ENCODE results near the gene FBXL17.

FBXL17 gene

GRCh38 chr5:107941036-107941435, 440.9 kb downstream of the FBXL17 start:
- no peak for DNase-seq

DNA sequence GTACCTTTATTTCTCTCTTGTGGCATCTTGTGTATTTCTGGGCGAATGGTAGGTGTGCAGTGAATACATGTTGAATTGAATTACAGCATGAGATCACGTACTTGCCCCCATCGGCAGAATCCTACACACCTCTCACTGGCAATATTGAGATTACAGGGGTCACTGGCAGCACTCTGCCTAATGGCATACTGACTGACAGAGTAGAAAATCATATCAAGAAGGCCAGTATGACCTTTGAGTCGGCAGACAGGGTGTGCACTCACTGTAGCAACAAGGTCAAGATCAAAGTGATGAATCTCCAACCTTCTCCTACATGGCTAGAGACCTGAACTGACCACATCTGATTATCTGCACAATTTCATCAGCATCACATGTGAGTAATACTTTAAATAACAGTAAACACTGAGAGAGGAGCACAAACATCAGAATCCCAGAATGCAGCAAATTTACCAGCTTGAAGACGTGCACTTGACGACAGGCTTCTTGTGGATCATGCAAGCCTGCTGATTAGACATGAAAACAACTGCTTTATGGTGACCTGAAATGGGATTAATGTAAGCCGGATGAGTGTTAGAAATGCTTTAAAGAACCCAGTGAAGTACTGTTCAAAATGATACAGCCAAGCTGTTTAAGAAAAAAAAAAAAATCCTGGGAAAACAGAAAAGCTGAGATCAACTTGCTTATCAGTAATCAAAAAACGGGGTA, 444.1 kb downstream of the FBXL17 start:
- DNase-seq: no peak

DNA sequence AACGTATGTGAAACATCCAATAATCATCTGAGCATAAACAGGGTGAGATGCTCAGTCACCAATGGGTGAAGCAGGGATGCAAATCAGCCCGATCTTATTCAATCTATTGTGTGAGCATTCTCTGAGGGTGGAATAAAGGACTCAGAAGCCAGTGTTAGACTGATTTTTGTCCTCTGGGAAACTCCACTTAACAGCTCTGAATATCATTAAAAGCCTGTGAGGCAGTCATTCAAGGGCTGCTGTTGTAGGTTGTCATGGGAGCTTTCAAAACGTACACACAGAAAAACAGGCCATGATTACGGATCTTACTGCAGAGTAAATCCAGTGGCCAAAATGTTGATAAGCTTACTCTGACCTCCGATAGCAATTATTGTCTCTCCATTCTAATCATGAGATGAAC, 444.7 kb downstream of the FBXL17 start:
- DNase-seq: no peak

GRCh38 chr5:107936515-107936914, 445.4 kb downstream of the FBXL17 start:
- no peak for DNase-seq

GRCh38 chr5:107935645-107936044, 446.3 kb downstream of the FBXL17 start:
- no peak for DNase-seq

DNA sequence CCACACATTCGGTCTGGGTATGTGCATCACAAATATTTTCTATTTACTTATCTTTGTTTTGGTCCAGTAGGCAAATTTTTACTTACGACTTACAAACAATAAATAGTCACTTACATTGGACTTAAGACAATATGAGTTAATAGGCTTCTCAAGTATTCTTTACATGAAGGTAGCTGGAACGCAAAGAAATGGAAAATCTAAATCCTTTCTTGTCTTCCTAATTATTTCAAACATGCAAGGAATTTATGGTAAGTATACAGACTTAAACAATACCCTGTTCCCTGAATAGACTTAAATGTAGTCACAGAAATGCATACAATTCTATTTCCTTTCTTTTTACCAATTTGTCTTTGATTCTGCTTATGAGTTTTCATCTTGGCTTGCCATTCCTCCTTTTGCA, 448.6 kb downstream of the FBXL17 start:
- DNase-seq: no peak

GRCh38 chr5:107930891-107931290, 451.0 kb downstream of the FBXL17 start:
- no peak for DNase-seq

DNA sequence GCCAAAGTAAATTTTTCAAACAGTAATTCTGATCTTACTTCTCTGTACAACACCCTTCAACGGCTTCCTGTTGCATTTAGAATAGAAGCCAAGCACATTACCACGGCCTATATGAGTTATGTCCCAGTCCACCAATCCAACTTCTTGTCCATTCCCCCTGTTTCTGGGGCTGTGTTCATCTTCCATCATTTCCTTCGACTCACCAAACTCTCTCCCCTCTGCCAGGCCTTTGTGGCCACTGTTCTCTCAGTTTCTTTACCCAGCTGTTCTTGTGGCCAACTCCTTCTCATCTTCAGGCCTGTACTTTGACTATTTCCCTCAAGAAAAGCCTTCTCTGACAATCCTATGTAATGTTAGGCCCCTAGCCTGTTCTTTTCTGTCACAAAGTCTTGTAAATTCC, 451.8 kb downstream of the FBXL17 start:
- DNase-seq: no peak

- no peak for DNase-seq
Observed at GRCh38 chr5:107929080-107929479, 452.8 kb downstream of the FBXL17 start.

DNA sequence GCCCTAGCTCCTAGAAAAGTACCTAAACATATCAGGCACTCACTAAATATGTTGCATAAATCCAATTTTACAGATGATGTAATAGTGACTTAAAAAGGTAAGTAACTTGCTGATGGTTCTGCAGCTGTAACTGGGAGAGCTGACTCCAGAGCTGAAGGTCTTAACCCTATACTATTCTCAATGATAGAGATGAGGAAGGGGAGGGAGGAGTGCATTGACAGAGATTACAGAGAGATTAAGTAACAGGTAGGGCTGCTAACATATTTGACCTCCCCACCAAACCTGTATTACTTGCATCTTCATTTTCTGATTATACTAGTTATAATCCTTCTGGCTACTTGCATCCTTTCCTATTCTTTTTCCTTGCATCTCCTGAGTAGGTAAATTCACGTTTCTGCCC, 455.8 kb downstream of the FBXL17 start:
- DNase-seq: no peak

DNA sequence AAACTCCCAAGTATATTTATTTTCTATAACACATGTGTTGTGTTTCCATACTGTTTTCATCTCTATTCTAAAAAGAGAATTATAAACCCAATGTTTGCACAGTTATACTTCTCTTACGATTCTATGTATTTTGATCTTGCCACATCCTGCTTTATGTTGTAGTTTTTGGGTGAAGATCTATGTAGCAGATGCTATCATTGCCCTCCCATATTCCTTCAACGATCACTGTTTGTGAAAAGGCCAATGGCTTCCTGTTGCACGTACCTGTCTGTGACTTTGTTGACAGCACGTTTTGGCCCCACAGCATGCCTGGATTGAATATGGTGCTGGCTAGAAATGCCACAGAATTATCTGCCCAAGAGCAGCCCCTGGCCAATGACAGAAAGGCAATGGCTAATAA, 456.7 kb downstream of the FBXL17 start:
- no peak for DNase-seq

DNA sequence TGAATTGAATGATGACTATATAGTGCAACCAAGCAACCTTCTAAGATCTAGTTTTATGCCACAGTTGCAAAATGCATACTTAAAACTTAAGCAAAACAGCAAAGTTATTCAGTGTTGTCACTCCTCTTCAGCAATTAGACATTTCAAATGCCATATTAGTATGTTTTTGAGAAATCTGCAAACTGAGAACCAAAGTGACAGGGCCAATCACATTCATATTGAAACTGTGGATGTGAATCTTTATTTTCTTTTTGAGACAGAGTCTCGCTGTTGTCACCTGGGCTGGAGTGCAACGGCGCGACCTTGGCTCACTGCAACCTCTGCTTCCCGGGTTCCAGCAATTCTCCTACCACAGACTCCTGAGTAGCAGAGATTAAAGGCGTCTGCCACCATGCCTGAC, 461.9 kb downstream of the FBXL17 start:
- no peak for DNase-seq

- DNase-seq: no peak
Observed at GRCh38 chr5:107919361-107919760, 462.5 kb downstream of the FBXL17 start.

- no peak for DNase-seq
Observed at GRCh38 chr5:107917983-107918382, 463.9 kb downstream of the FBXL17 start.

- DNase-seq: no peak
Observed at GRCh38 chr5:107916731-107917725, 464.9 kb downstream of the FBXL17 start.

DNA sequence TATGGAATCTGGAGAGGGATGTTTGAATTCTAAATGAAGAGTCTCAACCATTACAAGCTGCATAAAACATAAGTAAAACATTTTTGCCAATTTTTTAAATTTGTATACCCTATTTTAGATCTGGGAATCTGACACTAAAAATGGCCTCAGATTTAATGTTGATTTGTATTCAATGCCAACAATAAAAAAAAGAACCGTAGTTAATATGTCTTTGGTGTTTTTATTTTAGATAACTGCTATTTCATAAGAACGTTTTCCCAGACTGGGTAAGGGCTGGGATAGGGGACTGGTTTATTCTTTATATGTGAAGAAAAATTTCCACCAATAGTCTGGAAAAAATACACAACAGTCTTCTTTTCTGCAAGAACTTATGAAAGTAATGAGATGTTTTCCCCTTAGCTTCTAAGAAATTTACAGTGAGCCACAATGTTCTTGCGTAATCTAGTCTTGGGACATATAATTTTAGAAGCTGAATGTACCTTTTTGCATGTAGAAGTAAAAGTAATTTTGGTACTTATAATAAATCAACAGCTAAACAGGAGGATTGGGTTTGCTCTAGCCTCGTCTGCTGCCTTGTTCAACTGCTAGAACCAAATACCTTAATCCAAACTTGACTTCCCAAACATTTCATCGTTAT, 466.6 kb downstream of the FBXL17 start:
- no peak for DNase-seq

- no peak for DNase-seq
Observed at GRCh38 chr5:107913494-107913893, 468.4 kb downstream of the FBXL17 start.

- DNase-seq: no peak
Observed at GRCh38 chr5:107900721-107901120, 481.2 kb downstream of the FBXL17 start.

- DNase-seq: no peak
Observed at GRCh38 chr5:107894361-107894760, 487.5 kb downstream of the FBXL17 start.

- no peak for DNase-seq
Observed at GRCh38 chr5:107893642-107894041, 488.3 kb downstream of the FBXL17 start.

DNA sequence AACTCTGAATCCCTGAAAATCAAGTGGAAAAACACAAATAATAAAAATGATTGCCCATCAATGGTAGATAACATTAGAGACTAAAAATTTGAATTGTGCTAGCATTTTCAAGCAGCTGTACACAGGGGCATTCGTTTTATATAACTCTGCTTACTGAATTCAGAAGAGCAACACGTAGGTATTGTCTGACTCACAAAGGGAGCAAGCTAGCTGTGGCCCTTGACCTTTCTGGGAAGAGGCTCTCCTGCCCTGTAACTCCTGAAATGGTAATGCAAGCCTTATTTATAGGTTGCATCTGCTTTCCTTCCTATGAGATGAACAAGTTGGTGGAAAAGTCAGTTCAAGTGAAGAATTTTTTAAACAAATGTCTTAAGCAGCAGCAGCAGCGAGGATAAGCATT, 492.5 kb downstream of the FBXL17 start:
- no peak for DNase-seq

DNA sequence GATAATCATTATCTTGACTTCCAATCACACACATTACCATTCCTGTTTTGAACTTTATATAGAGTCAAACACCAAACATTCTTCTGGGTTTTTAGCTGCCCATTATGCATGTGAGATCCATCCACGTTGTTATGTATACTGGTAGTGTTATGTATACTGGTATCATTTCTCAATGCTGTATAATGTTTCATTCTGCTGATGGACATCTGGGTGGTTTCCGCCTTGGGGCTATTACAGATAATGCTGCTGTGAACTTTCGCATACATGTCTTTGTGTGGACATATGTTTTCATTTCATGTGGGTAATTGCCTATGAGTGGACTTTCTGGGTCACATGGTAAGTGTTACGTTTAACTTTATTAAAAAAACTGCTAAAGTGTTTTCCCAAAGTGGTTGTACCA, 493.4 kb downstream of the FBXL17 start:
- no peak for DNase-seq

- no peak for DNase-seq
Observed at GRCh38 chr5:107887166-107887943, 494.5 kb downstream of the FBXL17 start.
